Erythroblast (primary cell): ENCODE results near the gene RRAGD.

Source experiments
- DNase-seq, 2 experiments: peaks; one replicate each; lab custom pipeline; 2025; lab: John Stamatoyannopoulos, UW
- GATA1 ChIP-seq: IDR thresholded peaks from 2 replicates; pipeline ENCODE4 v1.6.1; 2011; ENCODE audit warnings: low read depth, mild to moderate bottlenecking, control low read depth, low read length, moderate library complexity
- POLR2A ChIP-seq: IDR thresholded peaks from 2 replicates; pipeline ENCODE4 v1.6.1; 2011; ENCODE audit warnings: mild to moderate bottlenecking, low read length

Gene RRAGD

DNA sequence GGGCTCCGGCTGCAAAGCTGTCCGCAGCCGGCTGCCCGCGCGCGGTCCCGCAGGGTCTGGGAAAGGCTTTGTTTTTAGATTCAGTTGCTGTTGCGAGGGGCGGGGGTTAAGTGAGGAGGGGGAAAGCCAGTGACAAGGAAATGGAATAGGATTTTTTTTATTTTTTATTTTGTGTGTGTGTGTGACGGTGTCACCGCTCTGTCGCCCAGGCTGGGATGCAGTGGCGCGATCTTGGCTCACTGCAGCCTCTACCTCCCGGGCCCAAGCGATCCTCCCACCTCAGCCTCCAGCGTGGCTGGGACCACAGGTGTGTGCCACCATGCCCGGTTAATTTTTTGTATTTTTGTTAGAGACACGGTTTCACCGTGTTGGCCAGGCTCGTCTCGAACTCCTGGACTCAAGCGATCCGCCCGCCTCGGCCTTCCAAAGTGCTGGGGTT, 58.9 kb downstream of the RRAGD start:
- no peak for DNase-seq
- TF ChIP-seq GATA1 (no peak), POLR2A (no peak)

DNA sequence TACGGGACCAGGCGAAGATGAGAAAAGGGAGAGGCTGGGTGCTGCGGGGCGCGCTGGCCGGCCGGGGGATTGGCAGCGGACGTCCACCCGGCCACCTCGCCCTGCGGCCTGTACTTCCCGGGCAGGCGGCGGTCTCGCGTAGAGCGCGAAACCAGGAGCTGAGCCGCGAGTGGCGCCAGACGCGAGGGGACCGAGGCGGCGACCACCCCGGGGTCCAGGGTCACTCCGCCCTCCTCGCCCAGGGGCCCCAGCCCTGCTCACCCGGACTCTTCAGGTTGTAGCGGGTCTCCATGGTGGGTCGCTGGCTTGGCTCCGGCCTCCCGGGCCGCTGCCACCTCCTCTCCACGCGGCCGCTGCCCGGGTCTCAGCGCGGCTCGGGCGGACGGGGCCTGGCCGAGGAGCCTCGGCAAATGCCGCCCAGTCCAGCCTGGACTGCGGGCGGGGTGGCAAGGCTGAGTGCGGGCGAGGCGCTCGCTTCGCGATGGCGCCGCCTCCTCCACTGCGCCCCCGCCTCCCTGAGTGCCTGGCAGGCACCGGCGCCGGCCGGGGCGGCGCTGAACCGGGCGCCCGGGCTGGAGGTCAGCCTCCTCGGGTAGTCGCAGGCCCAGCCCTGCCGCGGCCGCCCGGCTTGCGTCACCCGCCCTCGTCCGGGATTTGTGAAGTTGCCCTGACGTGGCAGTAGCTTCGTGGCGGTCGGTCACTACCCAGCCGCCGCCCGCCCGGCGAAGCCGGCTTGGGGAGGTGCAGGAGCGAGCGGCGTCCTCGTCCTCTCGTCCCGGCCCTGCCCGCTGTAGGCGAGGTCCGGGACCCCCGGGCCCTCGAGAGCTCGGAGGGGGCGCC, 59.6 kb downstream of the RRAGD start, which contains the start of gene UBE2J1:
Gene UBE2J1, minus strand, starts transcription at position 445 of the 840 bp plus-strand sequence. Its CDS starts 153 bp downstream, at position 292.
- peak; percentile 95 for TF ChIP-seq POLR2A
- no peak for TF ChIP-seq GATA1
- peak; percentile 92 to 95 for DNase-seq

DNA sequence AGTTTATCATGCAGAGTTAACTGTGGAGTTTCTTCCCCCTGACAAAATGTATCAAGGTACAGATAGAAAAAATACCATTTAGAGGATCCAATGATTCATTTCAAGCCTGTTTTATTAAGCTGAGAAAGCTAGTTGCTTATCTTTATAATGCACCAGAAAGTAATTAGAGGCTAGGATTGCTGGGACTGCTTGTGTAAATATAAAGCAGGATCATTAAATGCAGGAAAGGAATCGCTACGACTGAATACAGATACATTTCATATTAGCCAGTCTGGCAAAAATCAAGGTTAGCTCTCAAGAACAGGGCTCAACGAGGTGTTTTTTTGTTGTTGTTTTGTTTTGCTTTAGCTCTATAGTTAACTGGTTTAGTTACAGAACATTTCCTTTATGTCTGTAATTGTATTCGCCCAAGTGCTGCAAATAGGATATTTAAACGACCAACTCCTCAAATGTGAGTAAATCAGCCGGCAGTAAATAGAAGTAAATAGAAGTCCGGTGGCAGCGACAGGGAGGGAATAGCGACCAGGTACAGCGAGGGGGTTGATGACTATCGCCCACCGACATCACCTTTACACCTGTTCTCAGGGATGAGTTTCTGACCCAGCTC, 60.3 kb downstream of the RRAGD start:
- DNase-seq, result no peak
- TF ChIP-seq GATA1, result no peak
- no peak for TF ChIP-seq POLR2A

DNA sequence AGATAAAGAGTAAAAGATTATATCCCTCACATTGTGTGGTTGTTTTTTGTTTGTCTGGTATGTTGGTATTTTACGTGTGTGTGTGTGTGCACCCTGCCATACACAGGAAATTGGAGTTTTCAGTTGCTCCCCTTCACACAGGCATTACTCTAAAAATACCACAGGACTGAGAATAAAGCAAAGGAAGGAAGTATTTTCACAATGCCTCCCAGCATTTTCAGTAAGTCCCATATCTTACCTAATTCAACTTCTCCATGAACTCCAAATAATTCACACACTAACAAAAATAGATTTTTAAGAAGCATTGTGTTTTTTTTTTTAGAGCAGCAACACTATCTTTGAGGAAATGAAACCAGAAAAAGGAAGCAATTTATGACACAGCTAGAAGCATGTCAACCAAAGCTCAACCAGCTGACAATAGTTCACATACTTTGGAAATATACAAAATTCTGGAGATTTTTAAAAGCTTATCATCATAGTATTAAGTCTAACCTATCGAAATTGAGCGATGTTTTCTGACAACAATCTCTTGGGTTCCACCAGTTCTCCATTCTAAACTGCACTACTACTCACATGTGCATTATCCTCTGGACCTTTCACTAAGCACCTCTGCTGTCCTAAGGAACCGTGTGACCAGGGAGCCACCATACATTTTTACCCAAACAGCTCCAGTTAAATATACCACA, 61.6 kb downstream of the RRAGD start:
- no peak for TF ChIP-seq POLR2A
- no peak for TF ChIP-seq GATA1

DNA sequence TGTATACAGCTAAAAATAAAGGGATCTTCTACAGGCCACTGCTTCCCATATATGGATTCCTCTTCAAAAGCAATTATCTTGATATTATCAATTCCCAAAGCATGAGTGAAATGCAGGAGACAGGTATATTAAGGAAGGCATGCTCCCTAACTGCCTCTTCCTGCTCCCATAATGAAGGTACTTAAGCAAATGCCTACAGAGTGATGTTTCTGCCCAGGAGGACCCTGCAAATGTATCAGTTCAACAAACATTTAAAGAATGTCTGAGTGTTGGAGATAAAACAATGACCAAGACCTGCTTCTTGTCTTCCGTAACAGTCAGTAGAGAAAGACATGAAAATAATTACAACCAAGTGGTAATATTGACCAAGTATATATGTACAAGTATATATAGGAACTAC, 63.7 kb downstream of the RRAGD start:
- TF ChIP-seq GATA1 (no peak), POLR2A (no peak)

More for the DNA sequence above, 61.6 kb downstream of the RRAGD start:
- DNase-seq, result peak; percentile 18 to 28

DNA sequence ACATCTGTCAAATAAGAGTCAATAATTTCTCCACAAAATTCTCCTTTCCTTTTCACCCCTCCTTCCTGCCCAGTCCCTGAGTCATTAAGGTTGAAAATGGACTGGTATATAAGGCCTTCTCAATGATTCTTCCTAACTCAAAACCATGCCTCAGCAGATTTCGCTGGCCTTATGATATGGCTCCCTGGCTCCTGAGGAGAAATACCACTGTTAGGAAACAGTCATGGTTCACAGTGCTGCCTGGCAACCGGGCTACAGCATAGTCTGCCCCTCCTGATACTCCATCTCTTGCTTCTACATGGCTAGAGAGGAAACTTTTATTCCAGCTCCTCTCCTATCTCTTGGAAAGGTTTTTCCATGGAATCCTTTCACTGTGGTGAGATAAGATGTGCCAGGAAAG, 64.2 kb downstream of the RRAGD start:
- DNase-seq, result peak; percentile 9 to 12
- TF ChIP-seq GATA1 (no peak), POLR2A (no peak)

More for the DNA sequence above, 63.7 kb downstream of the RRAGD start:
- DNase-seq, result no peak

DNA sequence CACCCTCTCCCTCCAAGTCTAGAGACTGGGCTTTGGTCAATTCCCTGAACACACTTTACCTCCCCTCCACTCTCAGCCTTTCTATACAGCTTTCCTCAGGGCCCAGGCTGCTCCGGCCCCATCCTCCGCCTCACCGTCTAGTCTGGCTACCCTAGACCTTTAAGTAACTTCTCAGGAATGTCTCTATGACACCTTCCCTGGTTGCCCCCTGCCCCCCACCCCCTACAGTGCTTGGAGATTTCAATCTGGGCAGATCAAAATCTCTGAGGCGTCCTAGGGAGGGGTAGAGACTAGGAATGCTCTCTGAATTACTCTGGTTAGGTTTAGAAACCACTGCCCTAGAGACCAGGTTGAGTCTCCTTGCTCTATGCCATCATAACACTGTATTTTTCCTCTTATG, 65.6 kb downstream of the RRAGD start:
- TF ChIP-seq POLR2A (no peak), GATA1 (no peak)
- DNase-seq, result no peak

DNA sequence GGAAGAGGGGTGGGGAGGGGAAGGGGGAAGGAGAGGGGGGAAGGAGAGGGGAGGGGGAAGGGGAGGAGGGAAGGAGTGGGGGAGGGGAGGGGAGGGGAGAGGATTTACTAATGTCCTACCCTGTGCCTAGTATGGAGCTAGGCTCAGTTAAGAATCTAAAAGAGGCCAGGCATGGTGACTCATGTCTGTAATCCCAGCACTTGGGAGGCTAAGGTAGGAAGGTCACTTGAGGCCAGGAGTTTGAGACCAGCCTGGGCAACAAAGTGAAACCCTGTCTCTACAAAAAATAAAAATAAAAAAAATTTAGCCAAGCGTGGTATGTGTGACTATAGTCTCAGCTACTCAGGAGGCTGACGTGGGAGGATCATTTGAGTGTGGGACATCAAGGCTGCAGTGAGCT, 72.5 kb downstream of the RRAGD start:
- DNase-seq, result no peak
- TF ChIP-seq GATA1 (no peak), POLR2A (no peak)

DNA sequence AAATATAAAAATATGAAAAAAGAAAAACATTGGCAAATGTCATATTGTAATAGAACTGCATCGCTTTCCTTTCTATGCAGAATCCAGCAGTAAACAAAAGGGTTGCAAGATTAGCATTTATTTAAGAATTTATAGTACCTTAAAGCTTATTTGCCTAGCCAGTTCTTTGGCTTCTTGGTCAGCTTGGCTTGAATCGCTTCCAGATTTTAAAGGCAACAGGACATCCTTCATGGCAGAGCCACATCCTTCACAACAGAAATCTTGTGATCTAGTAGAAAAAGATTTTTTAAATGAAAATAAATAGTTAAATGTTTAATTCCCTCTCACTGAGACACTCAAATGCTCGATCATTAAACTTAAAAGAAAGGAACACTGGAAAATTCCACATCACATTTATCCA, 76.9 kb downstream of the RRAGD start:
- no peak for DNase-seq
- TF ChIP-seq GATA1, result no peak
- no peak for TF ChIP-seq POLR2A

DNA sequence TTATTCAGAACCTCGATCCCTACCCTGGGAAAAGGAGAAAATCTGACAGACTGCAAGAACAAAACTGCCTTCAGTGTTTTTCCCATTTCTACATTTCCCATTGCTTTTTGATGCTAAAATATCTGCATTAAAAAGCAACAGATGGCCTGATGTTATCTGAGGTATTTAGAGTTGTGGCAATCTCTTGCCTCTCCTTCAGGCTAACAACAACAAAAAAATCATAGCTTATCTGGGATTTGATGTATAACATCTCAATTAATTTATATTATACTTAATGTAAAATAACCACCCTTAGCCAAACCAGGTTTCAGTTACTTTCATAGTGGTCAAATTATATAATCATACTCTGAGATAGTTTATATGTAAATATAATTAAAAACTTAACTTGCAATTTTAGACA, 81.2 kb downstream of the RRAGD start:
- TF ChIP-seq POLR2A, result no peak
- TF ChIP-seq GATA1, result no peak
- no peak for DNase-seq

DNA sequence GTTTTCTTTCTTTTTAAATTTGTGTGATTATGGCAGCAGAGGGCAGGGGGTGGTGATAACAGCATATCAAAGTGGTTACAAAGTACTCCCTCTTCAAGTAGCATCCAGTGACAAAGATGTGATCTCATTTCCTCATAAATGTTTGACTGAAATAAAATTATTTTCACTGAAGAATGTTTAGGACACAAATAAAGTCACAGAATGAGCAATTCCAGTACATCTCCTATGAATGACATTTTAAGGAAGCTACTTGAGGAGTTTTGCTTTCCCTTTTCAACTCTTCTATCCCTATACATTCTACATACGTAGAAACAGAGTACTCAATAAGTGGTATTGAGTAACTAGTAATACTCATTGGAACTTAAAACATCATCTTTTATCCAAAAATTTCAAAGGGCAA, 83.1 kb downstream of the RRAGD start:
- TF ChIP-seq POLR2A (no peak), GATA1 (no peak)
- no peak for DNase-seq

DNA sequence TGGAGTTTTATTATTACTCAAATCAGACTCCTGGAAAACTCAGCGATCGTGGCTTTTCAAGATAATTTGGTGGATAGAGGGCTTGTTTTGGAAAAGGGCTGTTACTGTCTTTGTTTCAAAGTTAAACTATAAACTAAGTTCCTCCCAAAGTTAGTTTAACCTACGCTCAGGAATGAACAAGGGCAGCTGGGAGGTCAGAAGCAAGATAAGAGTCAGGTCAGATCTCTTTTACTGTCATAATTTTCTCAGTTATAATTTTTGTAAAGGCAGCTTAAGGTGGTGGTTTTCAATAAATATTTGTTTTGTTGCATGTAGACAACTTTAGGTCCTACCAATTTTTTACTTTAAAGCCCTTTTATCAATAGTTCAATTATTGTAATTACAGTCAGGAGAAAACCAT, 87.8 kb downstream of the RRAGD start:
- TF ChIP-seq POLR2A, result no peak
- TF ChIP-seq GATA1, result no peak

DNA sequence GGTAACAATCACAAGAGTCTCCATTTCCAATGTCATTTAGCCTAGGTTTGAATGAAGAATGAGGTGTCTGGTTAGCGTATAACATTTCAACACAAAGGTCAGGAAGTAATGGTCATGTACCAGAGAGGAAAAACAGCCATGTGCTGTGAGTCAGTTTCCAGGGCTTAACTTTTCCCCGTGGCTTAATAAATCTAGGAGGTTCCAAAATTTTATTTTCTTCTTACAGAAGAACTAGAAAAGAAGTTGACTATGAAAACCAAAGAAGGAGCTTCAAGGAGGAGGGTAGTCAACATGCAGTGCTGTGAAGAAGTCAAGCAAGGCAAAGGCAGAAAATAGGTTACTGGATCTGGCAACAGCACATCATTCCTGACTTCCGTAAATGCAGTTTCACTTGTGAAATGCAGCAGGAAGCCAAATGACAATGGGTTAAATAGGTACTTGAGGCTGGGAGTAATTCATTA, 88.5 kb downstream of the RRAGD start:
- no peak for DNase-seq
- TF ChIP-seq GATA1 (no peak), POLR2A (no peak)

More for the DNA sequence above, 87.8 kb downstream of the RRAGD start:
- no peak for DNase-seq
